Stimulated activated CD4-positive, alpha-beta T cell treated with anti-CD3 and anti-CD28 coated beads, Interleukin-4, amount 100 ng/mL, for 1 hour (primary cell): ENCODE results near the gene ST6GALNAC2.
A peak's percentile ranks its signal among the peaks of the same experiment; 100 is the strongest.
"Not testable (repeated sequence)": the region's sequence is repeated elsewhere in the genome, so short reads cannot be mapped to it uniquely, and the experiment has no call there.

Experiments
- DNase-seq: peaks from one replicate; pipeline ENCODE4 v3.0.0-alpha.2; 2020

The ST6GALNAC2 gene

DNA sequence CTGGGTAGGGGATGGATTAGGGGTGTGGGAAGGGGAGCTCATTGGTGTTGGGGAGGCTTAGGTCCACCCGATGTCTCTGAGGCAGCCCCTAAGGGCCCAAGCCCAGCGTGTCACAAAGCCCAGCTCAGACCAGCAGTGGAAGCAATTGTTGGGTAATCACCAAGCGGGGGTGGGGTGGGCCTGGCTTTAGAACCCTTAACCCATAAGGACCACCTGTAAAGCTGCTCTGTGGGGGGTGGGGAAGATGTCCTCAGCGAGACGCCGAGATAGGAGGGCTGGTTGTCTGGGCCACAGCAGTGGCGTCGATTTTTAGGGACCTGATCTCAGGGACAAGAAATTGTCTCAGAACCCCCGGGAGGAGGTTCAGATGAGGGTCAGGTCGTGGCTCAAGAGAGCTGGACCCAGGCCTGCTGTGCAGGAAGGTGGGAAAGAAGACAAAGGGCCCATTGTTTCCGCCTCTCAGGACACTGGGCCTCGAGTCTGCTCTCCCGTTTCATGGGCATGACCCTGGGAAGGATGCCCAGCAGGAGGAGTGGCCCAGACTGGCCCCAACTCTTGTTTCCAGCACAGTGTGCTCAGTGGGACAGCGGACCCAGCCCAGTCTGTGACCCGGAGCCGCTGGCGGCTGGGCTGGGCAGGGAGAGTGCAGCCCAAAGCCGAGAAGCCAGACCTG is 15.9 kb downstream of the ST6GALNAC2 start:
- no peak for DNase-seq

DNA sequence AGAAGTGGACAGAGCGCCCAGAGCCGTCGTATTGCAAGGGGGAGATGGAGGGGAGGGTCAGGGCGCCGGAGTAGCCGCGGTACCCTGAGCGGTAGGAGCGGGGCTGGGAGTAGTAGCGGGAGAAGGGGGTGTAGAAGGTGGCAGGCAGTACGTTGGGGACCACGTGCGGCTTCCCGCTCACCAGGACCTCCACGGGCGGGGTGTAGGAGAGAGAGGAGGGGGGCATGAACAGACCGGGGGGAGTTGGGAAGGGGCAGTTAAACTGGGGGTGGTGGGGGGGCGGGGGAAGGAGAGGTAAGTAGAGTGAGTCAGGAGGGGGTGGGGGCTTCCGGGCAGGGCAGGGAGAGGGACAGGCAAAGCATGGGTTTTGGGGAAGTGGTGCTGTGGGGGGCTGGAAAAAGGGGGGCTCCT is 16.8 kb downstream of the ST6GALNAC2 start:
- no peak for DNase-seq

DNA sequence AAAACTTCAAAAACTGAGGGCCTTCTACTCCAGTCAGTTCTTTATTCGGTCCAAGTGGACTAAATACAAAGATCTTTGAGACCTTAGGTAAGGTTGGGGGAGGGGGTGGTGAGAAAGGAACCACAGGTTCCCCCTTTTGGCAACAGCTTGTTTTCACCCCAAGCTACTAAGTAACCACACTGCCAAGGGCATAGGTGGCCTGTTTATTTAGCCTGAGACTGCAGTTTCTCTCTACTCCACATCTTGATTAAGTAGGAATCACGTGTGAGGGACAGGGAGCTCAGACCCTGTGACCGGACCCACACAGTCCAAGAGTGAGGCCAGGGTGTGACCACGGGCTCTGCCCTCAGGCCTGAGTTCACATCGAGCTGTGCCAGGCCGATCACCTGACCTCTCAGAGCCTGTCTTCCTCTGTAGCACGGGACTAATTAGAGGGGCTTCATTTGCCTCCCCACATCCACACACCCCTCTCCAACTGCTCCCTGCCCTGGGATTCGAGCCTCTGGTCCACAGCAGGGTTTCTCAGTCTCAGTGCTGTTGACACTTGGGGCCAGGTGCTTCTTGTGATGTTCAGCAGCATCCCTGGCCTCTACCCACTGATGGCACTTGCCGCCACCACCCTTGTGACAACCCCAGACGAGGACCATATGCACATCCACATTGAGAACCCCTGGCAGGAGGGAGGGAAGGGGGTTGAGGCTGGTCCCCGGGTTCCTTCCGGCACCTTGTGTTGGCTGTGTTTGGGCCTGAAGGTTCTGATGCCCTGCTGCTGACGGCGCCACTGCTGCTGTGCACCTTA is 17.8 kb downstream of the ST6GALNAC2 start:
- no peak for DNase-seq

GRCh38 chr17:76566988-76567431 is 18.6 kb downstream of the ST6GALNAC2 start:
- DNase-seq, result no peak

GRCh38 chr17:76566613-76566943 is 19.1 kb downstream of the ST6GALNAC2 start:
- DNase-seq, result no peak

DNA sequence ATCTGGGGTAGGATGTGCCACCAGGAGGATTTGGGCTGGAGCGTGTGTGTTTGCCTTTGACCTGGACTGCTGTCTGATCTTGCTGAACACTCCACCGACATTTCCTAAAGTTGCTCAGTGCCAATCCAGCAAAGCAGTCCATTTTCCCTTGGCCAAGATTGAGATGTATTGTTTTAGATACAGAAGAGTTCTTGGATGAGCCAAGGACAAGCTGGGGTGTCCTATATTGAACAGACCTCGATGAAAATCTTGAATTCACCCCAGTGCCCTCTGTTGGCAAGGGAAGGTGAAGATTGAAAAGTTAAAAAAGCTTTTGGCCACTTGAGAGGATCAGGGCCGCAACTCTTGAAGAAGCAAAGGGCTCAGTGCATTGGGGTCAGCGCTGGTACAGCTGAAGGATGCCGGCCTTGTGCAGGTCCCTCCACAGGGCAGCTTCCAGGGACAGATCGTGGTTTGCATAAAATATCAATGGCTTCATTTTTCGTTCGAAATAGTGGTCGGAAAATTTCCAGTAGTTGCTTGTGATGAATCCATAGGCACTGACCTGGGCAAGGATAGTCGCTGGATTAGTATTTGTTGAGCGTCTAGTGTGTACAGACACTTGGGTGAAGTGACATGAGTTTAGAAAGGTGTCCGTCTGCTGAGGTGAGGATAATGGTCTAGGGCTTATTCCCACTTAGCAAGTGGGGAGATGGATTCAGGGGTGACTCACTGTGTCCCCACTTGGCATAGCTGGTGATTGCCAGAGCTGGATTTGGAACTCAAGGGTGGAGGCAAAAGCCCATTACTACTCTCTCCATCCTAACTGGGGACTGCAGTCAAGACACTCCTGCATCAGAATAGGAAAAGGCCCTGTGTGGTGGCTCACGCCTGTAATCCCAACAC is 19.7 kb downstream of the ST6GALNAC2 start:
- no peak for DNase-seq

GRCh38 chr17:76564991-76565727 is 20.5 kb downstream of the ST6GALNAC2 start:
- DNase-seq, result peak; percentile 50

DNA sequence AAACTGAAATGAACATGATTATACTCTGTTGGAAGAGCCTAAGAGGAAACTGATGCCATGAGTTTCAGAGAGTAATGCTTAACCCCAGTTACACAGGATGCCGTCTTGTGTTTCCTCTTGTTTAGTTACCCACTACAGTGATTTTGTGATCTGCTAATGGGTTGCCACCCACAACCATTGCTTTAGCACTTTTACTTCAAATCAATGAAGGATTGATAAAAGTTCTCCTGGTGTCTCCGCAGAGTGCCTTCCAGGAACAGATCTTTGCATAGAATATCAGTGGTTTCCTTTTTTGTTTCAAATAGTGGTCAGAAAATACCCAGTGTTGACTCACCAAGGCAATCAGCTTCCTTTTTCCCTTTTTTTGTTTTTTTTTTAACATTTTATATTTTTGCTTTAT is 22.3 kb downstream of the ST6GALNAC2 start:
- not testable (repeated sequence) for DNase-seq

- DNase-seq, result no peak
Measured at GRCh38 chr17:76562734-76563148, 22.9 kb downstream of the ST6GALNAC2 start.

DNA sequence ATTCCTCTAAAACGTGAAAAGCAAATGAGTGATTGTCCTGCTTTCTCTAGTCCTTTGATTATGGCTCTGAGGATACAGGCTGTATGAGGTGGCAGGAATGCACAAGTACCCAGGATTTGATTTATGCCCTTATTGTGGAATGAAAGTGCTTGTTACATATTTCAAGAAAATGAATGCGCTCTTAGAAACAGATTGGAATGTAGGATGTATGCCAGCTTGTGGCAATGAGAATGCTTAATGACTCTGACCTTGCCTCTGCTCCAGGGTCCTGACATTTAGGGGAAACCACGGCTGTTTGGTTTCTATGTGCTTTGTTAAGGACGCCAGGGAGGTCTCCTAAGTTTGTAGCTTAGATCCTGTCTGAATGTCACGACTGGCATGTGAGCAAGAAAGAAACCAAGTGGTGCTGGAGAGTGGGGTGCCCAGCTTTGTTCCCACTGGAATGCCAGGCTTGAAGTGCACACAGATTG is 23.8 kb downstream of the ST6GALNAC2 start:
- no peak for DNase-seq

DNA sequence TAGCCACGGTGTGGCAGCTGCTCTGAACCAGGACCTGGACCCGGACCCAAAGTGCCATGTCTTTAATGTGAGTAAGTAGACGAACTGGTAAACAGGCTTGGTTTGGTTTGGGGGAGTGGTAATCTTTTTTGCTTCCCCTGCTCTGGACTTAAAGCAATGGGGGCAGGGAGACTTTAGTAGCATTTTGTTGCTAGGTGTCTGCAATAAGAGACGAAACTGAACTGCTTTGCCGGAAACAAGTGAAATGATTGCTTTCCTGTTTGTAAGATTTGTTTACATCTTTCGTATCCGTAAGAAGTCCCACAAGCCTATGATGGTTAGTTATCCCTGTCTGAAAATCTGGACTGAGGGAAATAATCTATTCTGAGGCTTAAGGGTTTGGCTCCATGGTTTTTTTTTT is 24.3 kb downstream of the ST6GALNAC2 start:
- no peak for DNase-seq

- no peak for DNase-seq
Measured at GRCh38 chr17:76560877-76561221, 24.8 kb downstream of the ST6GALNAC2 start.

DNA sequence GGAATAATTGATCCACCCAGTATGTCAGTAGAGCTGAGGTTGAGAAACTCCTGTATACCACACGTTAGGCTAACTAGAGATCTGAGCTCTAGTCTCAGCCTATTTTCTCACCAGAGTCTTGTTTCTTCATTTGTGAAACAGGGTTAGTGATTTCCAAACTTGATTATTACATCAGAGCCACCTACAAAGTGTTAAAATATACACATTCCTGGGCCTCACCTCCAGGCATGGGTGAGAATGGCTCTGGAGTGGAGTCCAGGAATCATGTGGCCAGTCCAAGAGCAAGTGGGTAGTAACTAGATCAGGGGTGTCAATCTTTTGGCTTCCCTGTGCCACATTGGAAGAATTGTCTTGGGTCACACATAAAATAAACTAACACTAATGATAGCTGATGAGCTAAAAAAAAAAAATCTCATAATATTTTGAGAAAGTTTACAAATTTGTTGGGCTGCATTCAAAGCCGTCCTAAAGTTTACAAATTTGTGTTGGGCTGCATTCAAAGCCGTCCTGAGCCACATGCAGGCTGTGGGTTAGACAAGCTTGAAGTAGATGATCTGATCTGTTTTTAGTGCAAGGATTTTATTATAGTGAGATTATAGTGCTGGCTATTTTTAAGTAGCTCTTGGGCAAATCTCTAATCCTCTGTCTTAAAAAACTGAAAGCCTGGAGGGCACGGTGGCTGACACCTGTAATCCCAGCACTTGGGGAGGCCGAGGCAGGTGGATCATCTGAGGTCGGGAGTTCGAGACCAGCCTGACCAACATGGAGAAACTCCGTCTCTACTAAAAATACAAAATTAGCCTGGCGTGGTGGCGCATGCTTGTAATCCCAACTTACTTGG is 25.4 kb downstream of the ST6GALNAC2 start:
- DNase-seq, result no peak

GRCh38 chr17:76559460-76559859 is 26.2 kb downstream of the ST6GALNAC2 start:
- not testable (repeated sequence) for DNase-seq

- no peak for DNase-seq
Measured at GRCh38 chr17:76558198-76559095, 27.2 kb downstream of the ST6GALNAC2 start.

GRCh38 chr17:76557368-76558197 is 28.1 kb downstream of the ST6GALNAC2 start:
- DNase-seq, result peak; percentile 90

- DNase-seq, result peak; percentile 44
Measured at GRCh38 chr17:76556765-76557367, 28.8 kb downstream of the ST6GALNAC2 start.

- no peak for DNase-seq
Measured at GRCh38 chr17:76554131-76554530, 31.5 kb downstream of the ST6GALNAC2 start.
